Frontal cortex (tissue), 4 donors: ENCODE measurements around the gene RFX8. TPM values are rescaled to one million over a fixed set of nuclear protein-coding genes. Genes with fewer than 3 reads are reported as not detected.

ENCODE experiments used
- DNase-seq, 2 donors: peaks; one replicate each; pipeline ENCODE4 v3.0.0; 2012; ENCODE audit warnings: low spot score in 2 of 2
- FAIRE-seq: peaks from 2 replicates; lab custom pipeline; 2012; peaks lifted over from hg19 to GRCh38; lab: Jason Lieb, UNC
- total RNA-seq: library from RNA; depleted of rRNA; stranded (reverse); fragments of >200 nt; gene quantifications from one replicate; pipeline ENCODE4 v1.2.3, GENCODE V29; 2014
- donor health status: control.
- donor health status: control.
- donor health status: control.

Gene RFX8
- total RNA-seq, 1 donor from 2014 or later: 0.41 TPM

- FAIRE-seq (no peak), DNase-seq (peak in 1 of 2 donors; percentile 30)
These were observed 56.3 kb downstream of the RFX8 start for GRCh38 chr2:101418460-101419095.

GRCh38 chr2:101416609-101417008 lies 58.3 kb downstream of the RFX8 start:
- DNase-seq (no peak), FAIRE-seq (no peak)

GRCh38 chr2:101415884-101416283 lies 59.0 kb downstream of the RFX8 start:
- FAIRE-seq (no peak), DNase-seq (no peak)

GRCh38 chr2:101415220-101415619 lies 59.7 kb downstream of the RFX8 start:
- no peak for FAIRE-seq
- DNase-seq: no peak

GRCh38 chr2:101412092-101412694 lies 62.7 kb downstream of the RFX8 start:
- FAIRE-seq (no peak), DNase-seq (no peak)

GRCh38 chr2:101410746-101411145 lies 64.2 kb downstream of the RFX8 start:
- DNase-seq: no peak
- FAIRE-seq: no peak

GRCh38 chr2:101410114-101410513 lies 64.8 kb downstream of the RFX8 start:
- DNase-seq (no peak), FAIRE-seq (no peak)

- FAIRE-seq: no peak
- no peak for DNase-seq
These were observed 65.2 kb downstream of the RFX8 start for GRCh38 chr2:101409699-101410098.

GRCh38 chr2:101408925-101409324 lies 66.0 kb downstream of the RFX8 start:
- DNase-seq: no peak
- no peak for FAIRE-seq

- DNase-seq: no peak
These were observed 69.5 kb downstream of the RFX8 start for GRCh38 chr2:101405351-101405899.

GRCh38 chr2:101403745-101404144 lies 71.2 kb downstream of the RFX8 start:
- FAIRE-seq: no peak
- DNase-seq: no peak

More at GRCh38 chr2:101405351-101405899, 69.5 kb downstream of the RFX8 start:
- FAIRE-seq: no peak

GRCh38 chr2:101402630-101403029 lies 72.3 kb downstream of the RFX8 start:
- DNase-seq (no peak), FAIRE-seq (no peak)

GRCh38 chr2:101401906-101402305 lies 73.0 kb downstream of the RFX8 start:
- no peak for DNase-seq
- no peak for FAIRE-seq

GRCh38 chr2:101401326-101401665 lies 73.6 kb downstream of the RFX8 start:
- no peak for DNase-seq
- FAIRE-seq: no peak

- no peak for DNase-seq
- FAIRE-seq: no peak
These were observed 74.2 kb downstream of the RFX8 start for GRCh38 chr2:101400506-101401325.

- DNase-seq (no peak), FAIRE-seq (no peak)
These were observed 74.9 kb downstream of the RFX8 start for GRCh38 chr2:101400048-101400447.

- no peak for FAIRE-seq
These were observed 75.7 kb downstream of the RFX8 start for GRCh38 chr2:101399021-101399799.

GRCh38 chr2:101398116-101398821 lies 76.6 kb downstream of the RFX8 start:
- DNase-seq (no peak), FAIRE-seq (no peak)

More at GRCh38 chr2:101399021-101399799, 75.7 kb downstream of the RFX8 start:
- no peak for DNase-seq

- FAIRE-seq (no peak), DNase-seq (no peak)
These were observed 78.6 kb downstream of the RFX8 start for GRCh38 chr2:101396316-101396717.
